WERI-Rb-1 (cell line): ENCODE data around the gene FBXW4.

Experiments used
- DNase-seq: peaks from one replicate; pipeline ENCODE4 v3.0.0-alpha.2; 2020
- H3K27ac ChIP-seq: fragments of 250-450 bp; sonication (Bioruptor Pico); 2 replicates; pipeline ENCODE4 v1.5.1; 2020; ENCODE audit warnings: mild to moderate bottlenecking, moderate library complexity
- H3K27me3 ChIP-seq: fragments of 250-450 bp; sonication (Bioruptor Pico); 2 replicates; pipeline ENCODE4 v1.5.1; 2021; ENCODE audit warnings: mild to moderate bottlenecking, low read depth, moderate library complexity; ENCODE audit not compliant: insufficient read depth, severe bottlenecking
- H3K36me3 ChIP-seq: fragments of 250-450 bp; sonication (Bioruptor Pico); 2 replicates; pipeline ENCODE4 v1.5.1; 2020; ENCODE audit warnings: mild to moderate bottlenecking, moderate library complexity
- H3K4me3 ChIP-seq: 2 replicates; pipeline ENCODE4 v1.5.1; 2011; ENCODE audit warnings: low read depth, mild to moderate bottlenecking, control low read depth, low read length
- H3K9me3 ChIP-seq: fragments of 250-450 bp; sonication (Bioruptor Pico); 2 replicates; pipeline ENCODE4 v1.5.1; 2021; ENCODE audit warnings: mild to moderate bottlenecking, moderate library complexity; ENCODE audit not compliant: severe bottlenecking
- CTCF ChIP-seq: IDR thresholded peaks from 2 replicates; pipeline ENCODE4 v1.5.1; 2011; ENCODE audit warnings: low read depth, mild to moderate bottlenecking, control low read depth, inconsistent platforms, low read length

Gene FBXW4

DNA sequence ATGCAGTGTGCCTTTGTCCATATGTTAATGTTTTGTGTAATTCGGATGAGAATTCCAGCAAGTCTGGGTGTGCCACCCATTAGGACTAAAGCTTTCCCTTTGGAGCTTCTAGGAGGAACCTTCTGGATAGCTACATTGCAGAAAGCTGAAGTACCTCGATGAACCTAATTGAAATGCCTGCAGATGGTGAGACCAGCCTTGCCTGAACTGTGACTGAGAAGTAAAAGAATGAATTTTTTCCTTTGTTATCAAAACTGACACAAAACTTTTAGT, 31.1 kb upstream of the FBXW4 start:
- no peak for DNase-seq

GRCh38 chr10:101725296-101726114, 30.5 kb upstream of the FBXW4 start:
- TF ChIP-seq CTCF = no peak
- Histone ChIP-seq H3K9me3 (no peaks in the 10 kb centered on the region), H3K4me3 (no peak overlapping the region), H3K27ac (no peak overlapping the region), H3K27me3 (no peaks in the 10 kb centered on the region), H3K36me3 (no peaks in the 10 kb centered on the region)
- no peak for DNase-seq

More for the DNA sequence above, 31.1 kb upstream of the FBXW4 start:
- no peaks in the 10 kb centered on the region for H3K27me3 ChIP-seq
- no peaks in the 10 kb centered on the region for H3K9me3 ChIP-seq
- TF ChIP-seq CTCF = no peak
- H3K4me3 ChIP-seq = no peak overlapping the region
- no peaks in the 10 kb centered on the region for H3K36me3 ChIP-seq
- no peak overlapping the region for H3K27ac ChIP-seq

DNA sequence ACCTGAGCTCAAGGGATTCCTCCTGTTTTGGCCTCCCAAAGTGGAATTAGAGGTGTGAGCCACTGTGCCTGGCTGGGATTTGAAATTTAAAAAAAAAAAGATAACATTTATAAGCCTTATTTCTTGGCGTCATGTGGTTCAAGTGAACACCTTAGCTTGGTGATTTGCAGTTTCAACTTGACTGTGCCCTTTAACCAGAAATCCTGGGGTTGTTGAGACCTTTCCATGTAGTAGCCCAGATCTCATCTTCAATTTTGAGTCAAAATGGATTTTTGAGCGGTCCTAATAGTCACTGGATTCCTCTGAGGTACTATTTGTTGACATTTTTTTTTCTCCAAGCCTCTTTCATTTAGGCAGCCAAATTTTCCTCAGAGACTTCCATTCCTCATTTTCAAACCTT, 29.5 kb upstream of the FBXW4 start:
- no peaks in the 10 kb centered on the region for H3K9me3 ChIP-seq
- no peak for TF ChIP-seq CTCF
- DNase-seq = no peak
- no peaks in the 10 kb centered on the region for H3K27me3 ChIP-seq
- no peak overlapping the region for H3K27ac ChIP-seq
- H3K4me3 ChIP-seq = no peak overlapping the region
- no peaks in the 10 kb centered on the region for H3K36me3 ChIP-seq

DNA sequence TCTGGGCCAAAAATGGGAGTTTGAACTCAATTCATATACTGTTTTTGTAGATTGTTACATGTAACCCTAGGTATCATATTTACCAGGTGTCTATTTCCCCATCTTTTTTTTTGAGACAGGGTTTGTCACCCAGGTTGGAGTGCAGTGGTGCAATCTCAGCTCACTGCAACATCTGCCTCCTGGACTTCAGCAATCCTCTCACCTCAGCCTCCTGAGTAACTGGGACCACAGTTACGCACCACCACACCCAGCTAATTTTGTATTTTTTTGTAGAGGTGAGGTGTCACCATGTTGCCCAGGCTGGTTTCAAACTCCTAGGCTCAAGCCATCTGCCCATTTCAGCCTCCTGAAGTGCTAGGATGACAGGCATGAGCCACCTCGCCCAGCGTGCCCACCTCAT, 28.2 kb upstream of the FBXW4 start:
- Histone ChIP-seq H3K27me3 (no peaks in the 10 kb centered on the region), H3K4me3 (no peak overlapping the region), H3K36me3 (no peaks in the 10 kb centered on the region), H3K27ac (no peak overlapping the region), H3K9me3 (no peaks in the 10 kb centered on the region)
- DNase-seq = no peak
- TF ChIP-seq CTCF = no peak

DNA sequence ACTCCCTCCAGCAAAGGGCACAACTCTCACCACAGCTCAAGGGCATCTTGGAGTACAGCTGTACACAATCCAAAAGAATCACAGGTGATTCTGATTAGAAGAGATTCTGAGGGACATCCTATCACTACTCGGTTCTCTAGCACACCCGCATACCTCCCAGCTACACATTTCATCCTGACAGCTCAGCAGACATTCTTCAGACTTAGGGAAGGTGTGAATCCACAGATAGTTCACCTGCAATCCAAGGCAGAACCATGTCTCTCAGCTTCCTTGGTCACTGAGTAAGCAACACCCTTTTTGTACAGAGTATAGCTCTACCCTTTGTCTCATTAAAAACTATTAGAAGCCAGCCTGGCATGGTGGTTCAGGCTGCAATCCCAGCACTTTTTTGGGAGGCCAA, 26.8 kb upstream of the FBXW4 start:
- H3K9me3 ChIP-seq = no peaks in the 10 kb centered on the region
- no peaks in the 10 kb centered on the region for H3K27me3 ChIP-seq
- DNase-seq = no peak
- no peaks in the 10 kb centered on the region for H3K36me3 ChIP-seq
- TF ChIP-seq CTCF = no peak
- H3K27ac ChIP-seq = no peak overlapping the region
- H3K4me3 ChIP-seq = no peak overlapping the region

- Histone ChIP-seq H3K36me3 (no peaks in the 10 kb centered on the region), H3K27me3 (no peaks in the 10 kb centered on the region), H3K27ac (no peak overlapping the region), H3K9me3 (no peaks in the 10 kb centered on the region), H3K4me3 (no peak overlapping the region)
- no peak for DNase-seq
- no peak for TF ChIP-seq CTCF
Observed at GRCh38 chr10:101720606-101721230, 25.7 kb upstream of the FBXW4 start.
